Breast epithelium (tissue), 4 donors: ENCODE measurements around the gene MAML3. TPM values are rescaled to one million over a fixed set of nuclear protein-coding genes. Genes with fewer than 3 reads are reported as not detected.
A peak's percentile ranks its signal among the peaks of the same experiment; 100 is the strongest.

ENCODE experiments used
- DNase-seq, 2 donors: peaks; one replicate each; pipeline ENCODE4 v3.0.0-alpha.2; 2019; ENCODE audit warnings: low spot score in 2 of 2
- H3K27ac ChIP-seq, 2 donors: fragments of 200-600 bp; sonication (generic) in 1 of 2; one replicate each; pipeline ENCODE4 v1.5.1; 2016 to 2019; ENCODE audit warnings: mild to moderate bottlenecking in 1 of 2
- H3K27me3 ChIP-seq, 2 donors: fragments of 200-600 bp; sonication (generic) in 1 of 2; one replicate each; pipeline versions ENCODE4 v1.5.1 to v1.6.0; 2017 to 2019; ENCODE audit warnings: control low read depth in 1 of 2, mild to moderate bottlenecking in 1 of 2
- H3K36me3 ChIP-seq: fragments of 200-600 bp; one replicate; pipeline ENCODE4 v1.5.1; 2019
- H3K4me1 ChIP-seq, 2 donors: fragments of 200-600 bp; sonication (generic); one replicate each; pipeline ENCODE4 v1.5.1; 2016 to 2019; ENCODE audit warnings: control low read depth in 1 of 2
- H3K4me3 ChIP-seq, 3 donors: fragments of 200-600 bp; sonication (generic); 1 replicate in 2 of 3; 2 replicates in 1 of 3; pipeline ENCODE4 v1.5.1; 2016 to 2019; ENCODE audit warnings: mild to moderate bottlenecking in 3 of 3, moderate library complexity in 2 of 3
- H3K9me3 ChIP-seq, 2 donors: fragments of 200-600 bp; sonication (generic) in 1 of 2; one replicate each; pipeline ENCODE4 v1.5.1; 2016 to 2019; ENCODE audit warnings: control low read depth in 1 of 2
- POLR2A ChIP-seq: fragments of 450-650 bp; IDR thresholded peaks from one replicate; pipeline ENCODE4 v1.6.1; 2016; ENCODE audit warnings: antibody characterized with exemption, mild to moderate bottlenecking, moderate library complexity
- POLR2AphosphoS5 ChIP-seq, 3 donors: sonication (generic); formaldehyde crosslinking; IDR thresholded peaks; one replicate each; pipeline ENCODE4 v1.6.1; 2017; ENCODE audit warnings: antibody characterized with exemption in 3 of 3
- intact Hi-C: fragments of 100-400 bp; cut with DNase I; formaldehyde crosslinking; loops from one replicate; pipeline ENCODE4 v1.15.1; 2023; ENCODE audit warnings: low total_unique reads
- total RNA-seq, 3 donors: library from RNA; depleted of rRNA; stranded (reverse); fragments of >200 nt; gene quantifications; one replicate each; pipeline ENCODE4 v1.1.0, GENCODE V29; 2016
- TF ChIP-seq, protein P1 (sequence below), 3 donors: fragments of 450-650 bp; IDR thresholded peaks; one replicate each; pipeline ENCODE4 v1.5.1; 2016 to 2017; ENCODE audit warnings: antibody characterized with exemption in 3 of 3, mild to moderate bottlenecking in 3 of 3, moderate library complexity in 3 of 3

MAML3 gene
- total RNA-seq, 3 donors from 2014 or later = 5.0 to 16.8 (median 11.1) TPM

GRCh38 chr4:140004922-140005627, 148.9 kb downstream of the MAML3 start:
- intact Hi-C loops = no loop called here
- TF ChIP-seq, protein P1, sequence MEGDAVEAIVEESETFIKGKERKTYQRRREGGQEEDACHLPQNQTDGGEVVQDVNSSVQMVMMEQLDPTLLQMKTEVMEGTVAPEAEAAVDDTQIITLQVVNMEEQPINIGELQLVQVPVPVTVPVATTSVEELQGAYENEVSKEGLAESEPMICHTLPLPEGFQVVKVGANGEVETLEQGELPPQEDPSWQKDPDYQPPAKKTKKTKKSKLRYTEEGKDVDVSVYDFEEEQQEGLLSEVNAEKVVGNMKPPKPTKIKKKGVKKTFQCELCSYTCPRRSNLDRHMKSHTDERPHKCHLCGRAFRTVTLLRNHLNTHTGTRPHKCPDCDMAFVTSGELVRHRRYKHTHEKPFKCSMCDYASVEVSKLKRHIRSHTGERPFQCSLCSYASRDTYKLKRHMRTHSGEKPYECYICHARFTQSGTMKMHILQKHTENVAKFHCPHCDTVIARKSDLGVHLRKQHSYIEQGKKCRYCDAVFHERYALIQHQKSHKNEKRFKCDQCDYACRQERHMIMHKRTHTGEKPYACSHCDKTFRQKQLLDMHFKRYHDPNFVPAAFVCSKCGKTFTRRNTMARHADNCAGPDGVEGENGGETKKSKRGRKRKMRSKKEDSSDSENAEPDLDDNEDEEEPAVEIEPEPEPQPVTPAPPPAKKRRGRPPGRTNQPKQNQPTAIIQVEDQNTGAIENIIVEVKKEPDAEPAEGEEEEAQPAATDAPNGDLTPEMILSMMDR (IDR thresholded peaks at IDR 0.05) = no peak
- TF ChIP-seq POLR2AphosphoS5 (IDR thresholded peaks at IDR 0.05) = peak in 1 of 3 donors; percentile 0

GRCh38 chr4:140004549-140004895, 149.5 kb downstream of the MAML3 start:
- H3K36me3 ChIP-seq = no peaks in the 10 kb centered on the region
- no peaks in the 10 kb centered on the region for H3K4me1 ChIP-seq
- intact Hi-C loops = no loop called here
- peak overlapping the region; percentile 21 to 82 for H3K27ac ChIP-seq
- TF ChIP-seq POLR2A (no peak), POLR2AphosphoS5 (IDR thresholded peaks at IDR 0.05) (peak in 1 of 3 donors; percentile 17)
- TF ChIP-seq, protein P1 (IDR thresholded peaks at IDR 0.05) = no peak
- no peaks in the 10 kb centered on the region for H3K27me3 ChIP-seq
- peak; percentile 38 to 55 for DNase-seq
- no peaks in the 10 kb centered on the region for H3K9me3 ChIP-seq
- peak overlapping the region; percentile 29 to 56 (median 51) for H3K4me3 ChIP-seq

More at GRCh38 chr4:140004922-140005627, 148.9 kb downstream of the MAML3 start:
- Histone ChIP-seq H3K4me3 (peak overlapping the region; percentile 29 to 56 (median 51)), H3K4me1 (no peaks in the 10 kb centered on the region), H3K36me3 (no peaks in the 10 kb centered on the region), H3K27ac (peak overlapping the region in 1 of 2 donors; percentile 82), H3K27me3 (no peaks in the 10 kb centered on the region), H3K9me3 (no peaks in the 10 kb centered on the region)
- no peak for DNase-seq

- peak overlapping the region; percentile 21 to 82 for H3K27ac ChIP-seq
Measured at GRCh38 chr4:140003876-140004548, 150.0 kb downstream of the MAML3 start.

GRCh38 chr4:140000232-140000631, 153.8 kb downstream of the MAML3 start:
- no peaks in the 10 kb centered on the region for H3K4me1 ChIP-seq
- H3K27me3 ChIP-seq = no peaks in the 10 kb centered on the region
- no peaks in the 10 kb centered on the region for H3K9me3 ChIP-seq
- no peak overlapping the region for H3K4me3 ChIP-seq
- no peaks in the 10 kb centered on the region for H3K36me3 ChIP-seq
- TF ChIP-seq POLR2AphosphoS5 (IDR thresholded peaks at IDR 0.05) (no peak), POLR2A (no peak)
- TF ChIP-seq, protein P1 (IDR thresholded peaks at IDR 0.05) = no peak
- intact Hi-C loops = no loop called here
- no peak overlapping the region for H3K27ac ChIP-seq
- no peak for DNase-seq

More at GRCh38 chr4:140003876-140004548, 150.0 kb downstream of the MAML3 start:
- H3K36me3 ChIP-seq = no peaks in the 10 kb centered on the region
- peak overlapping the region; percentile 29 to 56 (median 51) for H3K4me3 ChIP-seq
- intact Hi-C loops = no loop called here
- no peaks in the 10 kb centered on the region for H3K4me1 ChIP-seq
- no peaks in the 10 kb centered on the region for H3K27me3 ChIP-seq
- DNase-seq = no peak
- H3K9me3 ChIP-seq = no peaks in the 10 kb centered on the region
- TF ChIP-seq, protein P1 (IDR thresholded peaks at IDR 0.05) = no peak
- TF ChIP-seq POLR2A = no peak
- TF ChIP-seq POLR2AphosphoS5 (IDR thresholded peaks at IDR 0.05) = no peak
